Uterus (tissue), 2 donors: Measurements from ENCODE around the gene NOS1.

ENCODE experiments used
- POLR2A ChIP-seq, 2 donors: fragments of 450-650 bp; IDR thresholded peaks; one replicate each; pipeline ENCODE4 v1.6.1; 2016; ENCODE audit warnings: antibody characterized with exemption in 2 of 2, mild to moderate bottlenecking in 1 of 2, moderate library complexity in 1 of 2
- TF ChIP-seq, protein P1 (sequence below), 4 experiments: fragments of 200-600 bp in 2 of 4; fragments of 450-650 bp in 2 of 4; sonication (generic) in 2 of 4; IDR thresholded peaks; one replicate each; pipeline ENCODE4 v1.5.1; 2016 to 2019; ENCODE audit warnings: antibody characterized with exemption in 4 of 4, mild to moderate bottlenecking in 2 of 4, moderate library complexity in 1 of 4

DNA sequence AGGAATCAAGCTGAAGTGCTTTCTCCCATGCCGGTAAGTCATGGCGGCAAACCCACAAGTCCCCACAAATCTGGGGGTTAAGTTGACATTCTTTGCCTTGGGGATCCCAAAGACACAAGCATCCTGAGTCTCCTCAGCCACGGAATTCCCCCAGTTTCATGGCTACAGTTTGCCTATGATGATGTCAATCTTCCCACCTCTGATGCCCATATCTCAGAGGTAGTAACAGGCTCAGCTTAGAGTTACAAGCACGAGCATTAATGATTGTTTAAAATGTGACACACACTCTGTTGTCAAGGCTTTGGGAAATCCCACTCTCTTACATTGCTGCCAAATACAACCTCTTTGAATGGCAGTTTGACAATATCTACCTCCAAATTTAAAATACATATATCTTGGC, 22.3 kb downstream of the NOS1 start:
- TF ChIP-seq, protein P1, sequence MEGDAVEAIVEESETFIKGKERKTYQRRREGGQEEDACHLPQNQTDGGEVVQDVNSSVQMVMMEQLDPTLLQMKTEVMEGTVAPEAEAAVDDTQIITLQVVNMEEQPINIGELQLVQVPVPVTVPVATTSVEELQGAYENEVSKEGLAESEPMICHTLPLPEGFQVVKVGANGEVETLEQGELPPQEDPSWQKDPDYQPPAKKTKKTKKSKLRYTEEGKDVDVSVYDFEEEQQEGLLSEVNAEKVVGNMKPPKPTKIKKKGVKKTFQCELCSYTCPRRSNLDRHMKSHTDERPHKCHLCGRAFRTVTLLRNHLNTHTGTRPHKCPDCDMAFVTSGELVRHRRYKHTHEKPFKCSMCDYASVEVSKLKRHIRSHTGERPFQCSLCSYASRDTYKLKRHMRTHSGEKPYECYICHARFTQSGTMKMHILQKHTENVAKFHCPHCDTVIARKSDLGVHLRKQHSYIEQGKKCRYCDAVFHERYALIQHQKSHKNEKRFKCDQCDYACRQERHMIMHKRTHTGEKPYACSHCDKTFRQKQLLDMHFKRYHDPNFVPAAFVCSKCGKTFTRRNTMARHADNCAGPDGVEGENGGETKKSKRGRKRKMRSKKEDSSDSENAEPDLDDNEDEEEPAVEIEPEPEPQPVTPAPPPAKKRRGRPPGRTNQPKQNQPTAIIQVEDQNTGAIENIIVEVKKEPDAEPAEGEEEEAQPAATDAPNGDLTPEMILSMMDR (IDR thresholded peaks at IDR 0.05): no peak
- TF ChIP-seq POLR2A (IDR thresholded peaks at IDR 0.05): no peak
